DOHH2 (cell line): Measurements from ENCODE around the gene ZNF608.

Experiments used
- EZH2phosphoT487 ChIP-seq: fragments of 200-600 bp; sonication (generic); IDR thresholded peaks from 2 replicates; pipeline ENCODE4 v1.6.1; 2017; ENCODE audit warnings: borderline replicate concordance, mild to moderate bottlenecking, antibody characterized with exemption, low read length, moderate library complexity, mixed read lengths
- TF ChIP-seq, protein P1 (sequence below): fragments of 200-600 bp; sonication (generic); IDR thresholded peaks from one replicate; pipeline ENCODE4 v1.5.1; 2014; ENCODE audit warnings: antibody characterized with exemption, mild to moderate bottlenecking, low read depth, low read length; ENCODE audit not compliant: poor library complexity, severe bottlenecking

DNA sequence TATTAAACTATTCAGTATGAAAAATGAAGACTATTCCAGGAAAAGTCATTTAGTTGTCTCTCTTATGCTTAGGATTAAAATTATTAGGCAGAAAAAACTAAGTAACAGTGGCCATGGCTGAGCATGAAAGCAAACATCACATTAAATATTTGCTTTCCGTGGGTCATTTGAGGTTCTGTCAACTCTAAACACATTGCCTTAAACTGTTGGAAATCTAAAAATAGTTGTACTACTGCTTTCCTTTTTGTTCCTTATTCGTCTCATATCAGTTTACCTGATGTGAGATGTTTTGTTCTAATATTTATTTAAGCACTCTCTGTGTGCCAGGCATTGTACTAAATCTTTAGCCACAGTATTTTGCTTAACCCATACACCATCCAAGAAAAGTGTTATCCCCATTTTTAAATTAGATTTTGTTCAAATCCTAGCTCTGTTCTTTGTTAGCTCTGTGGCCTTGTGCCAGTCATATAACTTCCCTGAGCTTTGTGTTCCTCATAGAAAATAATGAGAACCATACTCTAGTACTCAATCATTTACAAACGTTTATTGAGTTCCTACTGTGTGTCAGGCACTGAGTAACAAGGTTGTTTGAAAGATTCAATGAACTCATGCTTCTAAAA lies 18.7 kb upstream of the ZNF608 start:
- TF ChIP-seq, protein P1, sequence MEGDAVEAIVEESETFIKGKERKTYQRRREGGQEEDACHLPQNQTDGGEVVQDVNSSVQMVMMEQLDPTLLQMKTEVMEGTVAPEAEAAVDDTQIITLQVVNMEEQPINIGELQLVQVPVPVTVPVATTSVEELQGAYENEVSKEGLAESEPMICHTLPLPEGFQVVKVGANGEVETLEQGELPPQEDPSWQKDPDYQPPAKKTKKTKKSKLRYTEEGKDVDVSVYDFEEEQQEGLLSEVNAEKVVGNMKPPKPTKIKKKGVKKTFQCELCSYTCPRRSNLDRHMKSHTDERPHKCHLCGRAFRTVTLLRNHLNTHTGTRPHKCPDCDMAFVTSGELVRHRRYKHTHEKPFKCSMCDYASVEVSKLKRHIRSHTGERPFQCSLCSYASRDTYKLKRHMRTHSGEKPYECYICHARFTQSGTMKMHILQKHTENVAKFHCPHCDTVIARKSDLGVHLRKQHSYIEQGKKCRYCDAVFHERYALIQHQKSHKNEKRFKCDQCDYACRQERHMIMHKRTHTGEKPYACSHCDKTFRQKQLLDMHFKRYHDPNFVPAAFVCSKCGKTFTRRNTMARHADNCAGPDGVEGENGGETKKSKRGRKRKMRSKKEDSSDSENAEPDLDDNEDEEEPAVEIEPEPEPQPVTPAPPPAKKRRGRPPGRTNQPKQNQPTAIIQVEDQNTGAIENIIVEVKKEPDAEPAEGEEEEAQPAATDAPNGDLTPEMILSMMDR, result no peak
- TF ChIP-seq EZH2phosphoT487, result no peak
